Measurements from ENCODE around the gene TFAP2E.
"Not testable (repeated sequence)": the region's sequence is repeated elsewhere in the genome, so short reads cannot be mapped to it uniquely, and the experiment has no call there.

DNA sequence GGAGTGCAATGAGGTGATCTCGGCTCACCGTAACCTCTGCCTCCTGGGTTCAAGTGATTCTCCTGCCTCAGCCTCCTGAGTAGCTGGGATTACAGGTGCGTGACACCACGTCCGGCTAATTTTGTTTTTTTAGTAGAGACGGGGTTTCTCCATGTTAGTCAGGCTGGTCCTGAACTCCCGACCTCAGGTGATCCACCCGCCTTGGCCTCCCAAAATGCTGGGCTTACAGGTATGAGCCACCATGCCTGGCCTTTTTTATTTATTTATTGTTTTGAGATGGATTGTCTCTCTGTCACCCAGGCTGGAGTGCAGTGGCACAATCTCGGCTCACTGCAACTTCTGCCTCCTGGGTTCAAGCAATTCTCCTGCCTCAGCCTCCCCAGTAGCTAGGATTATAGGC, 8.5 kb downstream of the TFAP2E start:
- TF ChIP-seq, protein P1, sequence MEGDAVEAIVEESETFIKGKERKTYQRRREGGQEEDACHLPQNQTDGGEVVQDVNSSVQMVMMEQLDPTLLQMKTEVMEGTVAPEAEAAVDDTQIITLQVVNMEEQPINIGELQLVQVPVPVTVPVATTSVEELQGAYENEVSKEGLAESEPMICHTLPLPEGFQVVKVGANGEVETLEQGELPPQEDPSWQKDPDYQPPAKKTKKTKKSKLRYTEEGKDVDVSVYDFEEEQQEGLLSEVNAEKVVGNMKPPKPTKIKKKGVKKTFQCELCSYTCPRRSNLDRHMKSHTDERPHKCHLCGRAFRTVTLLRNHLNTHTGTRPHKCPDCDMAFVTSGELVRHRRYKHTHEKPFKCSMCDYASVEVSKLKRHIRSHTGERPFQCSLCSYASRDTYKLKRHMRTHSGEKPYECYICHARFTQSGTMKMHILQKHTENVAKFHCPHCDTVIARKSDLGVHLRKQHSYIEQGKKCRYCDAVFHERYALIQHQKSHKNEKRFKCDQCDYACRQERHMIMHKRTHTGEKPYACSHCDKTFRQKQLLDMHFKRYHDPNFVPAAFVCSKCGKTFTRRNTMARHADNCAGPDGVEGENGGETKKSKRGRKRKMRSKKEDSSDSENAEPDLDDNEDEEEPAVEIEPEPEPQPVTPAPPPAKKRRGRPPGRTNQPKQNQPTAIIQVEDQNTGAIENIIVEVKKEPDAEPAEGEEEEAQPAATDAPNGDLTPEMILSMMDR (IDR thresholded peaks at IDR 0.05): not testable (repeated sequence)
- not testable (repeated sequence) for TF ChIP-seq POLR2A, EP300, POLR2AphosphoS5 (IDR thresholded peaks at IDR 0.05)

Data from stomach (tissue), 4 donors.